SJCRH30 (cell line): ENCODE measurements around the gene KIF13A. TPM values are rescaled to one million over a fixed set of nuclear protein-coding genes. Genes with fewer than 3 reads are reported as not detected.
"Not testable (repeated sequence)": the region's sequence is repeated elsewhere in the genome, so short reads cannot be mapped to it uniquely, and the experiment has no call there.

ENCODE experiments used
- DNase-seq, 2 experiments: peaks; one replicate each; pipeline ENCODE4 v3.0.0-alpha.2; 2015 to 2020
- H3K27ac ChIP-seq: fragments of 250-450 bp; sonication (Bioruptor Pico); 2 replicates; pipeline ENCODE4 v1.5.1; 2020; ENCODE audit warnings: mild to moderate bottlenecking, moderate library complexity
- H3K27me3 ChIP-seq: fragments of 250-450 bp; sonication (Bioruptor Pico); 2 replicates; pipeline ENCODE4 v1.5.1; 2020; ENCODE audit warnings: mild to moderate bottlenecking, moderate library complexity
- H3K36me3 ChIP-seq: fragments of 250-450 bp; sonication (Bioruptor Pico); 2 replicates; pipeline ENCODE4 v1.5.1; 2020; ENCODE audit warnings: mild to moderate bottlenecking, moderate library complexity
- H3K4me1 ChIP-seq: fragments of 250-450 bp; sonication (Bioruptor Pico); 2 replicates; pipeline ENCODE4 v1.5.1; 2020; ENCODE audit warnings: mild to moderate bottlenecking, moderate library complexity
- H3K4me3 ChIP-seq: fragments of 250-450 bp; sonication (Bioruptor Pico); 2 replicates; pipeline ENCODE4 v1.5.1; 2020; ENCODE audit warnings: mild to moderate bottlenecking, moderate library complexity
- H3K9me3 ChIP-seq: fragments of 250-450 bp; sonication (Bioruptor Pico); replicated peaks from 2 replicates; pipeline ENCODE4 v1.5.1; 2020; ENCODE audit warnings: mild to moderate bottlenecking, moderate library complexity
- total RNA-seq: library from RNA; depleted of rRNA; stranded (reverse); fragments of >200 nt; shearing (Covaris generic); gene quantifications from 2 replicates; pipeline ENCODE4 v1.2.3, GENCODE V29; 2014

The KIF13A gene
- total RNA-seq, 1 experiment from 2014 or later, result 13.3 TPM

- DNase-seq, H3K4me1 ChIP-seq, H3K9me3 ChIP-seq, H3K4me3 ChIP-seq, H3K36me3 ChIP-seq, H3K27ac ChIP-seq, H3K27me3 ChIP-seq: not testable (repeated sequence)
Observed at GRCh38 chr6:18019133-18019532, 31.7 kb upstream of the KIF13A start.

- H3K9me3 ChIP-seq, result no peaks in the 10 kb centered on the region
- H3K27ac ChIP-seq, result no peak overlapping the region
- no peaks in the 10 kb centered on the region for H3K36me3 ChIP-seq
- no peak overlapping the region for H3K4me3 ChIP-seq
- no peaks in the 10 kb centered on the region for H3K27me3 ChIP-seq
- no peak for DNase-seq
- H3K4me1 ChIP-seq, result no peaks in the 10 kb centered on the region
Observed at GRCh38 chr6:18016698-18017097, 29.3 kb upstream of the KIF13A start.

- Histone ChIP-seq H3K4me3 (no peak overlapping the region), H3K36me3 (no peaks in the 10 kb centered on the region), H3K4me1 (no peaks in the 10 kb centered on the region), H3K9me3 (no peaks in the 10 kb centered on the region), H3K27me3 (no peaks in the 10 kb centered on the region), H3K27ac (no peak overlapping the region)
- DNase-seq, result no peak
Observed at GRCh38 chr6:18016133-18016532, 28.7 kb upstream of the KIF13A start.

- Histone ChIP-seq H3K9me3 (no peaks in the 10 kb centered on the region), H3K4me1 (no peaks in the 10 kb centered on the region)
- DNase-seq, result no peak
Observed at GRCh38 chr6:18011287-18011686, 23.9 kb upstream of the KIF13A start.

GRCh38 chr6:18010540-18010939 lies 23.1 kb upstream of the KIF13A start:
- not testable (repeated sequence) for H3K9me3 ChIP-seq, H3K4me3 ChIP-seq, H3K27me3 ChIP-seq, DNase-seq, H3K36me3 ChIP-seq, H3K4me1 ChIP-seq, H3K27ac ChIP-seq

More at GRCh38 chr6:18011287-18011686, 23.9 kb upstream of the KIF13A start:
- H3K27ac ChIP-seq, result no peak overlapping the region
- no peak overlapping the region for H3K4me3 ChIP-seq
- H3K27me3 ChIP-seq, result no peaks in the 10 kb centered on the region
- H3K36me3 ChIP-seq, result no peaks in the 10 kb centered on the region

GRCh38 chr6:18004256-18004985 lies 17.0 kb upstream of the KIF13A start:
- no peak overlapping the region for H3K27ac ChIP-seq
- no peaks in the 10 kb centered on the region for H3K27me3 ChIP-seq
- no peak overlapping the region for H3K4me3 ChIP-seq
- H3K9me3 ChIP-seq, result no peaks in the 10 kb centered on the region
- no peak for DNase-seq
- no peaks in the 10 kb centered on the region for H3K4me1 ChIP-seq
- no peaks in the 10 kb centered on the region for H3K36me3 ChIP-seq

GRCh38 chr6:17999425-17999824 lies 12.0 kb upstream of the KIF13A start:
- Histone ChIP-seq H3K9me3 (no peaks in the 10 kb centered on the region), H3K27ac (no peak overlapping the region), H3K4me1 (no peaks in the 10 kb centered on the region), H3K36me3 (no peaks in the 10 kb centered on the region), H3K4me3 (no peak overlapping the region), H3K27me3 (no peaks in the 10 kb centered on the region)
- no peak for DNase-seq

GRCh38 chr6:17998442-17998841 lies 11.0 kb upstream of the KIF13A start:
- Histone ChIP-seq H3K27me3 (no peaks in the 10 kb centered on the region), H3K36me3 (no peaks in the 10 kb centered on the region), H3K4me3 (no peak overlapping the region), H3K4me1 (no peaks in the 10 kb centered on the region), H3K9me3 (no peaks in the 10 kb centered on the region), H3K27ac (no peak overlapping the region)
- DNase-seq, result no peak

GRCh38 chr6:17998003-17998402 lies 10.6 kb upstream of the KIF13A start:
- H3K4me3 ChIP-seq, result no peak overlapping the region
- H3K36me3 ChIP-seq, result no peaks in the 10 kb centered on the region
- H3K9me3 ChIP-seq, result no peaks in the 10 kb centered on the region
- no peaks in the 10 kb centered on the region for H3K4me1 ChIP-seq
- H3K27me3 ChIP-seq, result no peaks in the 10 kb centered on the region
- H3K27ac ChIP-seq, result no peak overlapping the region
- peak in 1 of 2 experiments; percentile 23 for DNase-seq

- no peak for DNase-seq
- Histone ChIP-seq H3K4me3 (no peak overlapping the region), H3K27ac (no peak overlapping the region), H3K36me3 (no peaks in the 10 kb centered on the region), H3K4me1 (no peaks in the 10 kb centered on the region), H3K27me3 (no peaks in the 10 kb centered on the region), H3K9me3 (no peaks in the 10 kb centered on the region)
Observed at GRCh38 chr6:17995414-17995813, 8.0 kb upstream of the KIF13A start.

GRCh38 chr6:17994019-17994418 lies 6.6 kb upstream of the KIF13A start:
- no peak for DNase-seq
- no peaks in the 10 kb centered on the region for H3K4me1 ChIP-seq
- no peaks in the 10 kb centered on the region for H3K27me3 ChIP-seq
- H3K9me3 ChIP-seq, result no peaks in the 10 kb centered on the region
- no peaks in the 10 kb centered on the region for H3K36me3 ChIP-seq
- no peak overlapping the region for H3K27ac ChIP-seq
- H3K4me3 ChIP-seq, result no peak overlapping the region

GRCh38 chr6:17988422-17988944 lies 1.0 kb upstream of the KIF13A start:
- Histone ChIP-seq H3K4me3 (peak overlapping the region; percentile 93), H3K9me3 (no peaks in the 10 kb centered on the region), H3K4me1 (peaks cover 12% of the 10 kb centered on the region), H3K27ac (peak overlapping the region; percentile 71), H3K36me3 (no peaks in the 10 kb centered on the region), H3K27me3 (no peaks in the 10 kb centered on the region)
- DNase-seq, result no peak

- H3K27ac ChIP-seq, result peak overlapping the region; percentile 71
- H3K27me3 ChIP-seq, result no peaks in the 10 kb centered on the region
- H3K36me3 ChIP-seq, result no peaks in the 10 kb centered on the region
- H3K9me3 ChIP-seq, result no peaks in the 10 kb centered on the region
- peak overlapping the region; percentile 93 for H3K4me3 ChIP-seq
- peaks cover 12% of the 10 kb centered on the region for H3K4me1 ChIP-seq
- DNase-seq, result peak; percentile 46 to 59
Observed at GRCh38 chr6:17987697-17988421, 424 bp upstream of the KIF13A start.

- Histone ChIP-seq H3K27ac (peak overlapping the region; percentile 60), H3K4me1 (peaks cover 12% of the 10 kb centered on the region), H3K4me3 (peak overlapping the region; percentile 82), H3K36me3 (no peaks in the 10 kb centered on the region), H3K9me3 (no peaks in the 10 kb centered on the region), H3K27me3 (no peaks in the 10 kb centered on the region)
- DNase-seq, result peak; percentile 51 to 55
Observed at GRCh38 chr6:17986656-17987446, 584 bp downstream of the KIF13A start.
